Panc1 (cell line): Measurements from ENCODE around the gene NRP2. TPM values are rescaled to one million over a fixed set of nuclear protein-coding genes. Genes with fewer than 3 reads are reported as not detected.

Source experiments
- ATAC-seq: fragments of 200-7000 bp; cut with Tn5 transposase; 2 replicates; pipeline ENCODE4 v1.9.1; 2020; ENCODE audit warnings: mild to moderate bottlenecking, moderate library complexity
- BruUV-seq: library from RNA; stranded (reverse); fragments of 400-500 nt; replicated peaks from 2 replicates; lab custom pipeline; 2021; lab: Mats Ljungman, UMichigan
- CTCF ChIA-PET: fragments of 300-600 bp; sonication (Branson Sonifier 250); formaldehyde crosslinking; loops from one replicate; lab custom pipeline; 2022; ENCODE audit warnings: antibody characterized with exemption; lab: Charles Lee
- POLR2A ChIA-PET: fragments of 300-600 bp; sonication (Branson Sonifier 250); formaldehyde crosslinking; loops from one replicate; lab custom pipeline; 2022; ENCODE audit warnings: antibody characterized with exemption; lab: Charles Lee
- DNase-seq: peaks from one replicate; pipeline ENCODE4 v3.0.0-alpha.2; 2010; ENCODE audit warnings: low read depth, low spot score
- H3K27ac ChIP-seq: 2 replicates; pipeline ENCODE4 v1.5.1; 2011; ENCODE audit warnings: mild to moderate bottlenecking, low read length, inconsistent platforms
- H3K27me3 ChIP-seq: fragments of 200-500 bp; sonication (Bioruptor generic); 2 replicates; pipeline ENCODE4 v1.6.0; 2014; ENCODE audit warnings: low read length, inconsistent platforms; ENCODE audit not compliant: control insufficient read depth, insufficient read depth
- H3K36me3 ChIP-seq: fragments of 200-500 bp; sonication (Bioruptor generic); 2 replicates; pipeline ENCODE4 v1.5.1; 2014; ENCODE audit warnings: inconsistent platforms, mild to moderate bottlenecking, low read length, moderate library complexity; ENCODE audit not compliant: control insufficient read depth, insufficient read depth
- H3K4me1 ChIP-seq: 2 replicates; pipeline ENCODE4 v1.5.1; 2011; ENCODE audit warnings: inconsistent platforms, mild to moderate bottlenecking, low read length, moderate library complexity; ENCODE audit not compliant: control insufficient read depth, insufficient read depth
- H3K4me3 ChIP-seq, 2 experiments: 2 replicates each; pipeline ENCODE4 v1.5.1; 2011 to 2012; ENCODE audit warnings: low read depth in 2 of 2, low read length in 2 of 2, mild to moderate bottlenecking in 2 of 2, inconsistent platforms in 1 of 2, moderate library complexity in 1 of 2
- H3K9me3 ChIP-seq: fragments of 200-500 bp; sonication (Bioruptor generic); 2 replicates; pipeline ENCODE4 v1.5.1; 2014; ENCODE audit warnings: low read depth, mild to moderate bottlenecking, inconsistent platforms, low read length, moderate library complexity; ENCODE audit not compliant: control insufficient read depth, insufficient read depth
- CTCF ChIP-seq: fragments of 450-650 bp; IDR thresholded peaks from 2 replicates; pipeline ENCODE4 v1.5.1; 2017; ENCODE audit warnings: mild to moderate bottlenecking
- POLR2AphosphoS5 ChIP-seq: IDR thresholded peaks from 2 replicates; pipeline ENCODE4 v1.6.1; 2012; ENCODE audit warnings: mild to moderate bottlenecking, low read depth, low read length, moderate library complexity
- REST ChIP-seq, 2 experiments: IDR thresholded peaks; 2 replicates each; pipeline ENCODE4 v1.6.1; 2011 to 2012; ENCODE audit warnings: low read depth in 2 of 2, control low read depth in 1 of 2, low read length in 1 of 2, mild to moderate bottlenecking in 1 of 2, moderate library complexity in 1 of 2; ENCODE audit not compliant: insufficient read depth in 1 of 2
- SIN3A ChIP-seq: IDR thresholded peaks from 2 replicates; pipeline ENCODE4 v1.6.1; 2012; ENCODE audit warnings: low read depth, mild to moderate bottlenecking, low read length, moderate library complexity, borderline replicate concordance; ENCODE audit not compliant: insufficient read depth
- TCF7L2 ChIP-seq: IDR thresholded peaks from 2 replicates; pipeline ENCODE4 v1.6.1; 2011; ENCODE audit warnings: mild to moderate bottlenecking, low read depth, low read length, inconsistent platforms
- in situ Hi-C: cut with HindIII; loops from 2 replicates; pipeline ENCODE4 v1.10.0; 2016; ENCODE audit warnings: low sequenced_read_pairs, low pct_unique_long_range_greater_than_20kb
- intact Hi-C: fragments of 100-400 bp; cut with micrococcal nuclease; formaldehyde crosslinking; loops from one replicate; pipeline ENCODE4 v1.10.0; 2022; ENCODE audit not compliant: unreplicated experiment
- total RNA-seq: library from RNA; stranded (reverse); gene quantifications from one replicate; pipeline ENCODE4 v1.2.1, GENCODE V29; 2021; ENCODE audit not compliant: unreplicated experiment

The NRP2 gene
- total RNA-seq, 1 experiment from 2014 or later: 6.7 TPM

GRCh38 chr2:205760157-205760556, 77.9 kb downstream of the NRP2 start:
- no peak for DNase-seq
- intact Hi-C loops: no loop called here
- no peaks in the 10 kb centered on the region for H3K9me3 ChIP-seq
- no TSS peak for BruUV-seq
- H3K4me1 ChIP-seq: no peaks in the 10 kb centered on the region
- TF ChIP-seq REST (IDR thresholded peaks at IDR 0.05; ENCODE audit: insufficient read depth in 1 of 2, low read depth in 2 of 2, low read length in 1 of 2) (no peak), TCF7L2 (no peak)
- no peak overlapping the region for H3K4me3 ChIP-seq
- H3K27ac ChIP-seq: no peak overlapping the region
- H3K36me3 ChIP-seq: no peaks in the 10 kb centered on the region
- in situ Hi-C loops: no loop called here
- H3K27me3 ChIP-seq: peaks cover 2% of the 10 kb centered on the region; the same call in 1 of the 2 replicates
- ChIA-PET POLR2A (no interaction called here), CTCF (no interaction called here)
- no peak for ATAC-seq

GRCh38 chr2:205761421-205761820, 79.1 kb downstream of the NRP2 start:
- DNase-seq (no peak), ATAC-seq (no peak)
- H3K9me3 ChIP-seq: no peaks in the 10 kb centered on the region
- H3K4me3 ChIP-seq: no peak overlapping the region
- no peaks in the 10 kb centered on the region for H3K36me3 ChIP-seq
- ChIA-PET POLR2A (no interaction called here), CTCF (no interaction called here)
- BruUV-seq: no TSS peak
- no peak overlapping the region for H3K27ac ChIP-seq
- intact Hi-C loops (no loop called here), in situ Hi-C loops (no loop called here)
- peaks cover 2% of the 10 kb centered on the region; the same call in 1 of the 2 replicates for H3K27me3 ChIP-seq
- no peak for TF ChIP-seq TCF7L2
- TF ChIP-seq CTCF: no peak
- no peak for TF ChIP-seq REST (IDR thresholded peaks at IDR 0.05; ENCODE audit: insufficient read depth in 1 of 2, low read depth in 2 of 2, low read length in 1 of 2)
- TF ChIP-seq SIN3A: no peak
- TF ChIP-seq POLR2AphosphoS5: no peak
- no peaks in the 10 kb centered on the region for H3K4me1 ChIP-seq
